A549 (cell line): ENCODE measurements around the gene IL2RA. TPM values are rescaled to one million over a fixed set of nuclear protein-coding genes. Genes with fewer than 3 reads are reported as not detected.
A peak's percentile ranks its signal among the peaks of the same experiment; 100 is the strongest.

Experiments used
- ATAC-seq, 2 experiments: fragments of 200-7000 bp in 1 of 2; fragments of >200 bp in 1 of 2; cut with Nextera tagmentation in 1 of 2; cut with Tn5 transposase in 1 of 2; 3 replicates each; pipeline versions ENCODE4 v1.8.0 to v1.9.1; 2018 to 2020; ENCODE audit warnings: mild to moderate bottlenecking in 1 of 2, moderate library complexity in 1 of 2
- CTCF ChIA-PET: fragments of 300-600 bp; sonication (Branson Sonifier 250); formaldehyde crosslinking; extraction: SDS; loops from one replicate; lab custom pipeline; 2021; ENCODE audit warnings: antibody characterized with exemption, inconsistent platforms; lab: Yijun Ruan, JAX
- POLR2A ChIA-PET: fragments of 350-600 bp; formaldehyde crosslinking; extraction: SDS; loops from one replicate; lab custom pipeline; 2021; ENCODE audit warnings: antibody characterized with exemption, inconsistent platforms; lab: Yijun Ruan, JAX
- DNase-seq, 2 experiments: peaks; one replicate each; pipeline versions ENCODE4 v3.0.0 to v3.0.0-alpha.2; 2011 to 2016; ENCODE audit warnings: low read depth in 1 of 2, low spot score in 1 of 2
- FAIRE-seq: peaks from 2 replicates; lab custom pipeline; 2011; peaks lifted over from hg19 to GRCh38; lab: Jason Lieb, UNC
- H3K27ac ChIP-seq, 2 experiments: fragments of >200 bp; sonication (Bioruptor Twin); formaldehyde crosslinking; 3 replicates each; pipeline ENCODE4 v1.5.1; 2016 to 2017
- H3K4me1 ChIP-seq: fragments of >200 bp; sonication (Bioruptor Twin); formaldehyde crosslinking; 3 replicates; pipeline ENCODE4 v1.6.1; 2016
- H3K4me2 ChIP-seq: fragments of >200 bp; sonication (Bioruptor Twin); formaldehyde crosslinking; 3 replicates; pipeline ENCODE4 v1.6.1; 2016
- H3K4me3 ChIP-seq: fragments of >200 bp; sonication (Bioruptor Twin); formaldehyde crosslinking; 3 replicates; pipeline ENCODE4 v1.5.1; 2016
- H3K9me3 ChIP-seq: fragments of >200 bp; sonication (Bioruptor Twin); formaldehyde crosslinking; 3 replicates; pipeline ENCODE4 v1.6.1; 2016
- CBX2 ChIP-seq: fragments of 200-600 bp; sonication (generic); IDR thresholded peaks from 2 replicates; pipeline ENCODE4 v1.6.1; 2016; ENCODE audit warnings: low read depth, mild to moderate bottlenecking, borderline replicate concordance
- EP300 ChIP-seq, 2 experiments: fragments of >200 bp; sonication (Bioruptor Twin); formaldehyde crosslinking; IDR thresholded peaks; 2 replicates in 1 of 2; 3 replicates in 1 of 2; pipeline ENCODE4 v1.6.1; 2016 to 2017
- FOSL2 ChIP-seq, 2 experiments: fragments of 450-650 bp in 1 of 2; fragments of >200 bp in 1 of 2; sonication (Bioruptor Twin) in 1 of 2; formaldehyde crosslinking; IDR thresholded peaks; 2 replicates each; pipeline versions ENCODE4 v1.5.0 to v1.6.1; 2016 to 2020; ENCODE audit warnings: mild to moderate bottlenecking in 1 of 2, moderate library complexity in 1 of 2
- FOXS1 ChIP-seq: fragments of 250-450 bp; sonication (Bioruptor Pico); IDR thresholded peaks from 2 replicates; pipeline ENCODE4 v1.5.0; 2020; ENCODE audit warnings: mild to moderate bottlenecking, moderate library complexity
- HMGXB4 ChIP-seq: fragments of 250-450 bp; sonication (Bioruptor Pico); IDR thresholded peaks from 2 replicates; pipeline ENCODE4 v1.5.0; 2021; ENCODE audit warnings: mild to moderate bottlenecking, moderate library complexity, borderline replicate concordance
- HOXA7 ChIP-seq: fragments of 250-450 bp; sonication (Bioruptor Pico); IDR thresholded peaks from 2 replicates; pipeline ENCODE4 v1.5.0; 2020; ENCODE audit warnings: mild to moderate bottlenecking, moderate library complexity
- HOXB13 ChIP-seq: fragments of 250-450 bp; sonication (Bioruptor Pico); IDR thresholded peaks from 2 replicates; pipeline ENCODE4 v1.5.0; 2020; ENCODE audit warnings: low read depth, mild to moderate bottlenecking, moderate library complexity
- HOXB5 ChIP-seq: fragments of 250-450 bp; sonication (Bioruptor Pico); IDR thresholded peaks from 2 replicates; pipeline ENCODE4 v1.5.0; 2020; ENCODE audit warnings: mild to moderate bottlenecking, moderate library complexity
- JUN ChIP-seq, 2 experiments: fragments of >200 bp; sonication (Bioruptor Twin); formaldehyde crosslinking; IDR thresholded peaks; 2 replicates in 1 of 2; 3 replicates in 1 of 2; pipeline ENCODE4 v1.6.1; 2016 to 2017
- KDM5A ChIP-seq: fragments of 200-600 bp; sonication (generic); IDR thresholded peaks from 2 replicates; pipeline ENCODE4 v1.6.1; 2016; ENCODE audit warnings: antibody characterized with exemption, mild to moderate bottlenecking
- MAFK ChIP-seq: fragments of 450-650 bp; IDR thresholded peaks from 2 replicates; pipeline ENCODE4 v1.6.1; 2014; ENCODE audit not compliant: partially characterized antibody
- MAX ChIP-seq: IDR thresholded peaks from 2 replicates; pipeline ENCODE4 v1.6.1; 2012
- MAZ ChIP-seq: fragments of 150-350 bp; IDR thresholded peaks from 2 replicates; pipeline ENCODE4 v1.6.1; 2014; ENCODE audit warnings: antibody characterized with exemption, low read depth, low read length, borderline replicate concordance
- MYC ChIP-seq: IDR thresholded peaks from 2 replicates; pipeline ENCODE4 v1.6.1; 2012; ENCODE audit warnings: mild to moderate bottlenecking, inconsistent platforms, low read length, improper control_type of control experiment, borderline replicate concordance
- RAD21 ChIP-seq, 2 experiments: fragments of >200 bp in 1 of 2; sonication (Bioruptor Twin) in 1 of 2; formaldehyde crosslinking in 1 of 2; IDR thresholded peaks in 1 of 2; conservative IDR thresholded peaks in 1 of 2; 2 replicates in 1 of 2; 3 replicates in 1 of 2; pipeline ENCODE4 v1.6.1; 2012 to 2018; ENCODE audit warnings: inconsistent platforms in 1 of 2
- SMC3 ChIP-seq: fragments of >200 bp; sonication (Bioruptor Twin); formaldehyde crosslinking; IDR thresholded peaks from 3 replicates; pipeline ENCODE4 v1.6.1; 2018; ENCODE audit warnings: inconsistent platforms
- SREBF2 ChIP-seq: fragments of 450-650 bp; IDR thresholded peaks from 2 replicates; pipeline ENCODE4 v1.6.1; 2014; ENCODE audit warnings: mild to moderate bottlenecking, moderate library complexity
- TFCP2L1 ChIP-seq: fragments of 250-450 bp; sonication (Bioruptor Pico); IDR thresholded peaks from 2 replicates; pipeline ENCODE4 v1.5.0; 2021; ENCODE audit warnings: mild to moderate bottlenecking
- WGBS: methylation state at CpG from one replicate; pipeline ENCODE4 v1.1.6; 2017; ENCODE audit errors: missing lambda C conversion rate; 5-methylcytosine and 5-hydroxymethylcytosine counted together
- polyA plus RNA-seq, 4 experiments: library from polyadenylated mRNA; depleted of rRNA in 3 of 4; stranded (reverse); fragments of >200 nt; fragmentation: RNase III in 1 of 4; extraction: RNeasy Plus Mini Kit Qiagen cat#74134 plus additional on column Dnase treatment in 1 of 4; gene quantifications; 2 replicates in 3 of 4; 3 replicates in 1 of 4; pipeline ENCODE4 v1.2.3, GENCODE V29; 2011 to 2017
- TF ChIP-seq, protein P1 (sequence below): IDR thresholded peaks from 2 replicates; pipeline ENCODE4 v1.6.1; 2012; ENCODE audit warnings: low read depth, borderline replicate concordance
- TF ChIP-seq, protein P2 (sequence below): fragments of >200 bp; sonication (Bioruptor Twin); formaldehyde crosslinking; IDR thresholded peaks from 3 replicates; pipeline ENCODE4 v1.6.1; 2016
- TF ChIP-seq, protein P3 (sequence below): fragments of 250-450 bp; sonication (Bioruptor Pico); IDR thresholded peaks from 2 replicates; pipeline ENCODE4 v1.5.0; 2020; ENCODE audit warnings: low read depth, mild to moderate bottlenecking, moderate library complexity

Gene IL2RA
- polyA plus RNA-seq, 2 of the 4 experiments (the other 2 are of a cell fraction): not detected

DNA sequence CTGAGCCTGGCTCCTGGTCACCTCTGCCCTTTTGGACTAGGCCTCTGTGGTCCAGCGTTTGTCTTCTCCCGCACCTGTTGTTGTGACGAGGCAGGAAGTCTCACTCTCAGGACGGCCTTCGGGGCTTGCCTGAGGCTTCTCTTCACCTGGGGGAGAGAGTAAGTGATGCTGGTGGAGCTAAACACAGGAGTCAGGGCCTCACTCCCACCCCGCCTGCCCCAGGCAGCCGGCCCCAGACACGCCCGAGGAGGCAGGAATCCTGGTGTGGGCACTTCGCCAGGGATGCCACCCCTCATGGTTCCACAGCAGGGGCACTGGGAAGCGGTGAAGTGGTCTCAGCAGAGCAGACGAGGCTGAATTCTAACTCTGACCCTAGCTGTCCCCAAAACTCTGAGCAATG, 42.4 kb downstream of the IL2RA start:
- TF ChIP-seq CBX2 (no peak), JUN (IDR thresholded peaks at IDR 0.05) (no peak), FOSL2 (IDR thresholded peaks at IDR 0.05) (no peak), FOSL2 (CRISPR knock-in tag; IDR thresholded peaks at IDR 0.05) (no peak), KDM5A (no peak), FOXS1 (no peak), MAZ (no peak), HOXB5 (CRISPR knock-in tag) (no peak), SMC3 (no peak), MAFK (no peak), SREBF2 (no peak), TFCP2L1 (no peak)
- TF ChIP-seq, protein P1, sequence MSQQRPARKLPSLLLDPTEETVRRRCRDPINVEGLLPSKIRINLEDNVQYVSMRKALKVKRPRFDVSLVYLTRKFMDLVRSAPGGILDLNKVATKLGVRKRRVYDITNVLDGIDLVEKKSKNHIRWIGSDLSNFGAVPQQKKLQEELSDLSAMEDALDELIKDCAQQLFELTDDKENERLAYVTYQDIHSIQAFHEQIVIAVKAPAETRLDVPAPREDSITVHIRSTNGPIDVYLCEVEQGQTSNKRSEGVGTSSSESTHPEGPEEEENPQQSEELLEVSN: no peak
- Histone ChIP-seq H3K4me2 (no peak overlapping the region), H3K27ac (no peak overlapping the region), H3K4me3 (no peak overlapping the region), H3K4me1 (no peaks in the 10 kb centered on the region), H3K9me3 (no peaks in the 10 kb centered on the region)
- ChIA-PET CTCF (interaction anchor here (0.6 kb wide), 1 partner anchor 62 kb away, joined by 3 read pairs; no protein-coding TSS in a partner anchor), POLR2A (interaction anchor here (0.5 kb wide), 1 partner anchor 66 kb away, joined by 3 read pairs; no protein-coding TSS in a partner anchor)
- ATAC-seq: no peak
- WGBS: 36% methylated on average over 3 of the region's 12 CpGs
- DNase-seq: no peak
- FAIRE-seq: no peak

- ChIA-PET CTCF (interaction anchor here (0.6 kb wide), 1 partner anchor 62 kb away, joined by 3 read pairs; no protein-coding TSS in a partner anchor), POLR2A (no interaction called here)
- H3K9me3 ChIP-seq: no peaks in the 10 kb centered on the region
- no peak for DNase-seq
- no peak overlapping the region for H3K4me2 ChIP-seq
- WGBS: 58% methylated on average over 6 of the region's 6 CpGs
- H3K27ac ChIP-seq: no peak overlapping the region
- no peaks in the 10 kb centered on the region for H3K4me1 ChIP-seq
- no peak for TF ChIP-seq HOXA7 (CRISPR knock-in tag)
- TF ChIP-seq RAD21 (conservative IDR thresholded peaks at IDR 0.05 in 1 of 2, IDR thresholded peaks at IDR 0.05 in 1 of 2): no peak
- TF ChIP-seq, protein P2, sequence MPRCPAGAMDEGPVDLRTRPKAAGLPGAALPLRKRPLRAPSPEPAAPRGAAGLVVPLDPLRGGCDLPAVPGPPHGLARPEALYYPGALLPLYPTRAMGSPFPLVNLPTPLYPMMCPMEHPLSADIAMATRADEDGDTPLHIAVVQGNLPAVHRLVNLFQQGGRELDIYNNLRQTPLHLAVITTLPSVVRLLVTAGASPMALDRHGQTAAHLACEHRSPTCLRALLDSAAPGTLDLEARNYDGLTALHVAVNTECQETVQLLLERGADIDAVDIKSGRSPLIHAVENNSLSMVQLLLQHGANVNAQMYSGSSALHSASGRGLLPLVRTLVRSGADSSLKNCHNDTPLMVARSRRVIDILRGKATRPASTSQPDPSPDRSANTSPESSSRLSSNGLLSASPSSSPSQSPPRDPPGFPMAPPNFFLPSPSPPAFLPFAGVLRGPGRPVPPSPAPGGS: no peak
- TF ChIP-seq, protein P3, sequence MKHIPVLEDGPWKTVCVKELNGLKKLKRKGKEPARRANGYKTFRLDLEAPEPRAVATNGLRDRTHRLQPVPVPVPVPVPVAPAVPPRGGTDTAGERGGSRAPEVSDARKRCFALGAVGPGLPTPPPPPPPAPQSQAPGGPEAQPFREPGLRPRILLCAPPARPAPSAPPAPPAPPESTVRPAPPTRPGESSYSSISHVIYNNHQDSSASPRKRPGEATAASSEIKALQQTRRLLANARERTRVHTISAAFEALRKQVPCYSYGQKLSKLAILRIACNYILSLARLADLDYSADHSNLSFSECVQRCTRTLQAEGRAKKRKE: no peak
- no peak for TF ChIP-seq MYC
- no peak for TF ChIP-seq EP300 (IDR thresholded peaks at IDR 0.05)
- TF ChIP-seq, protein P1: no peak
- TF ChIP-seq HMGXB4 (CRISPR knock-in tag): no peak
- TF ChIP-seq MAFK: no peak
- TF ChIP-seq MAX: no peak
- no peak for TF ChIP-seq HOXB13 (CRISPR knock-in tag)
- ATAC-seq: no peak
- peak; percentile 36 for FAIRE-seq
- no peak overlapping the region for H3K4me3 ChIP-seq
These were observed 43.0 kb downstream of the IL2RA start for GRCh38 chr10:6019010-6019782.
